K562 (cell line): ENCODE measurements around the gene IQCK. TPM values are rescaled to one million over a fixed set of nuclear protein-coding genes. Genes with fewer than 3 reads are reported as not detected.

Experiments
- ATAC-seq: fragments of 200-7000 bp; cut with Tn5 transposase; 3 replicates; pipeline ENCODE4 v1.9.1; 2020; ENCODE audit warnings: moderate library complexity
- BruUV-seq: library from RNA; stranded (reverse); fragments of 400-500 nt; replicated peaks from 2 replicates; lab custom pipeline; 2021; lab: Mats Ljungman, UMichigan
- CTCF ChIA-PET: fragments of 300-600 bp; formaldehyde crosslinking; extraction: SDS; loops from one replicate; lab custom pipeline; 2021; ENCODE audit warnings: low intra/inter-chr PET ratio; lab: Yijun Ruan, JAX
- POLR2A ChIA-PET: fragments of 300-600, 350-650 bp; sonication (Branson Sonifier 250); formaldehyde crosslinking; extraction: SDS; loops from one replicate; lab custom pipeline; 2021; ENCODE audit warnings: antibody characterized with exemption, inconsistent platforms; lab: Yijun Ruan, JAX
- DNase-seq, 4 experiments: peaks; one replicate each; pipeline versions ENCODE4 v3.0.0 to v3.0.0-alpha.2; 2011 to 2018; ENCODE audit warnings: low spot score in 3 of 4, mixed read lengths in 3 of 4; ENCODE audit errors: extremely low read depth in 1 of 4
- FAIRE-seq: peaks from 2 replicates; lab custom pipeline; 2011; peaks lifted over from hg19 to GRCh38; lab: Jason Lieb, UNC
- H2AFZ ChIP-seq: 2 replicates; pipeline ENCODE4 v1.6.0; 2011; ENCODE audit warnings: low read depth, low read length, control low read depth, inconsistent platforms
- H3K27ac ChIP-seq: fragments of 200-600 bp; 3 replicates; pipeline ENCODE4 v1.8.0; 2011; ENCODE audit warnings: low read depth, mild to moderate bottlenecking, control low read depth, inconsistent platforms, low read length, moderate library complexity, mixed read lengths; ENCODE audit errors: extremely low read depth
- H3K27me3 ChIP-seq, 2 experiments: fragments of 300-600 bp in 1 of 2; 2 replicates in 1 of 2; 3 replicates in 1 of 2; pipeline versions ENCODE4 v1.6.0 to v1.8.0; 2011; ENCODE audit warnings: inconsistent platforms in 2 of 2, low read length in 2 of 2, mild to moderate bottlenecking in 1 of 2, mixed read lengths in 1 of 2, moderate library complexity in 1 of 2; ENCODE audit not compliant: control insufficient read depth in 2 of 2, insufficient read depth in 2 of 2
- H3K36me3 ChIP-seq: fragments of 300-600 bp; 3 replicates; pipeline ENCODE4 v1.8.0; 2011; ENCODE audit warnings: mild to moderate bottlenecking, low read length, inconsistent platforms; ENCODE audit not compliant: control insufficient read depth, insufficient read depth
- H3K4me1 ChIP-seq, 2 experiments: fragments of 200-600 bp in 1 of 2; replicated peaks in 1 of 2; 2 replicates in 1 of 2; 3 replicates in 1 of 2; pipeline versions ENCODE4 v1.5.1 to v1.8.0; 2011; ENCODE audit warnings: inconsistent platforms in 2 of 2, low read length in 2 of 2, mild to moderate bottlenecking in 1 of 2, mixed read lengths in 1 of 2, moderate library complexity in 1 of 2; ENCODE audit not compliant: control insufficient read depth in 2 of 2, insufficient read depth in 2 of 2
- H3K4me2 ChIP-seq: 2 replicates; pipeline ENCODE4 v1.6.1; 2011; ENCODE audit warnings: low read length, control low read depth, inconsistent platforms, mixed read lengths; ENCODE audit not compliant: insufficient read depth
- H3K4me3 ChIP-seq: fragments of 200-600 bp; sonication (generic), shearing (Covaris generic); 2 replicates; pipeline ENCODE4 v1.5.1; 2016; ENCODE audit warnings: control low read depth, inconsistent platforms
- H3K79me2 ChIP-seq: fragments of 200-600 bp; 3 replicates; pipeline ENCODE4 v1.8.0; 2011; ENCODE audit warnings: low read length, inconsistent platforms; ENCODE audit not compliant: control insufficient read depth, insufficient read depth
- H3K9ac ChIP-seq, 2 experiments: 2 replicates each; pipeline versions ENCODE4 v1.6.0 to v1.6.1; 2011; ENCODE audit warnings: low read depth in 2 of 2, low read length in 2 of 2, control low read depth in 1 of 2, inconsistent platforms in 1 of 2, mild to moderate bottlenecking in 1 of 2, mixed read lengths in 1 of 2; ENCODE audit not compliant: insufficient read depth in 1 of 2
- H3K9me1 ChIP-seq: one replicate; pipeline ENCODE4 v1.6.0; 2011; ENCODE audit warnings: inconsistent platforms, mild to moderate bottlenecking, low read length, moderate library complexity; ENCODE audit not compliant: control insufficient read depth, insufficient read depth
- H3K9me3 ChIP-seq: replicated peaks from 2 replicates; pipeline ENCODE4 v1.5.1; 2011; ENCODE audit warnings: low read depth, low read length, inconsistent platforms; ENCODE audit not compliant: control insufficient read depth, insufficient read depth
- H4K20me1 ChIP-seq: replicated peaks from 2 replicates; pipeline ENCODE4 v1.6.1; 2011; ENCODE audit warnings: low read length, inconsistent platforms, mixed read lengths; ENCODE audit not compliant: control insufficient read depth, insufficient read depth
- IFI16 ChIP-seq: fragments of 250-450 bp; sonication (Bioruptor Pico); IDR thresholded peaks from 2 replicates; pipeline ENCODE4 v2.1.2; 2022; ENCODE audit warnings: mild to moderate bottlenecking, inconsistent platforms
- MCM5 ChIP-seq: fragments of 450-650 bp; IDR thresholded peaks from 2 replicates; pipeline ENCODE4 v1.6.1; 2016; ENCODE audit warnings: low read depth
- NCOA4 ChIP-seq: fragments of 450-650 bp; IDR thresholded peaks from 2 replicates; pipeline ENCODE4 v1.6.1; 2018; ENCODE audit warnings: mild to moderate bottlenecking; ENCODE audit not compliant: partially characterized antibody
- RREB1 ChIP-seq: fragments of 250-450 bp; sonication (Bioruptor Pico); IDR thresholded peaks from 2 replicates; pipeline ENCODE4 v1.4.0; 2020
- ZNF583 ChIP-seq: fragments of 250-450 bp; sonication (Bioruptor Pico); IDR thresholded peaks from 2 replicates; pipeline ENCODE4 v1.4.0; 2020
- WGBS: fragments of 100-300 bp; shearing (Covaris generic); methylation state at CpG from one replicate; pipeline ENCODE4 v1.1.6; 2016; ENCODE audit warnings: low coverage, mixed read lengths; ENCODE audit not compliant: insufficient coverage; ENCODE audit errors: missing lambda C conversion rate; 5-methylcytosine and 5-hydroxymethylcytosine counted together
- in situ Hi-C: fragments of 300-500 bp; cut with MboI; formaldehyde crosslinking; loops from 4 replicates; pipeline ENCODE4 v1.15.0; 2018; ENCODE audit warnings: inconsistent platforms, mixed read lengths
- intact Hi-C: fragments of 100-400 bp; cut with micrococcal nuclease; formaldehyde crosslinking; loops from 2 replicates; pipeline ENCODE4 v1.14.2; 2022
- polyA plus RNA-seq, 8 experiments: library from polyadenylated mRNA; depleted of rRNA in 4 of 8; stranded (reverse) in 5 of 8; unstranded in 3 of 8; fragments of >200 nt; fragmentation: Nextera tagmentation in 2 of 8; fragmentation: Illumina TruSeq in 1 of 8; extraction: Ambion mirVana in 2 of 8; extraction: Trizol in 1 of 8; gene quantifications; 2 replicates each; pipeline versions ENCODE4 v1.2.1 to v1.2.3, GENCODE V29; 2011 to 2014; ENCODE audit warnings: inconsistent platforms in 1 of 8, missing spikeins in 1 of 8
- total RNA-seq, 7 experiments: library from RNA; depleted of rRNA in 6 of 7; stranded (reverse); fragments of >200 nt in 6 of 7; fragmentation: Illumina TruSeq in 2 of 7; extraction: Trizol in 2 of 7; gene quantifications; 2 replicates each; pipeline versions ENCODE4 v1.2.1 to v1.2.3, GENCODE V29; 2011 to 2021; ENCODE audit warnings: low replicate concordance in 1 of 7

The IQCK gene
- total and polyA plus RNA-seq, 9 of the 15 experiments (the other 6 are each of a cell fraction or from before 2014, with no cell fraction given): 5.2 to 12.2 (median 7.3) TPM

- TF ChIP-seq ZNF583: no peak
These were observed 62.2 kb downstream of the IQCK start (continued) for GRCh38 chr16:19780321-19780720.

GRCh38 chr16:19781226-19781625, 63.2 kb downstream of the IQCK start:
- Histone ChIP-seq H3K4me1 (no peaks in the 10 kb centered on the region), H3K4me3 (no peak overlapping the region), H3K27me3 (no peaks in the 10 kb centered on the region; a peak in 1 of 5 replicates), H3K9ac (no peak overlapping the region), H3K36me3 (no peaks in the 10 kb centered on the region), H3K9me3 (no peaks in the 10 kb centered on the region), H3K79me2 (no peaks in the 10 kb centered on the region), H3K9me1 (no peaks in the 10 kb centered on the region), H3K4me2 (no peak overlapping the region), H4K20me1 (no peaks in the 10 kb centered on the region), H2AFZ (no peak overlapping the region), H3K27ac (no peak overlapping the region)
- DNase-seq (no peak), ATAC-seq (no peak), FAIRE-seq (no peak)
- intact Hi-C loops: no loop called here
- in situ Hi-C loops: no loop called here
- no peak for TF ChIP-seq RREB1 (CRISPR knock-in tag)
- no peak for TF ChIP-seq NCOA4
- no peak for TF ChIP-seq IFI16
- TF ChIP-seq MCM5: no peak
- WGBS: 36% methylated on average over 6 of the region's 6 CpGs
- no TSS peak for BruUV-seq
- ChIA-PET CTCF (no interaction called here), POLR2A (no interaction called here)
